Activated CD8-positive, alpha-beta T cell treated with anti-CD3 and anti-CD28 coated beads for 36 hours (primary cell): ENCODE measurements around the gene NIPBL. TPM values are rescaled to one million over a fixed set of nuclear protein-coding genes. Genes with fewer than 3 reads are reported as not detected.
"Not testable (repeated sequence)": the region's sequence is repeated elsewhere in the genome, so short reads cannot be mapped to it uniquely, and the experiment has no call there.

Source experiments
- ATAC-seq: fragments of 200-7000 bp; cut with Tn5 transposase; one replicate; pipeline ENCODE4 v1.10.0; 2021; ENCODE audit warnings: mild to moderate bottlenecking, moderate library complexity
- CTCF ChIA-PET: fragments of 350-600 bp; sonication (Branson Sonifier 250); formaldehyde crosslinking; loops from one replicate; lab custom pipeline; 2021; ENCODE audit warnings: antibody characterized with exemption; lab: Charles Lee
- POLR2A ChIA-PET: fragments of 350-600 bp; sonication (Branson Sonifier 250); formaldehyde crosslinking; loops from one replicate; lab custom pipeline; 2021; ENCODE audit warnings: antibody characterized with exemption; lab: Charles Lee
- DNase-seq: peaks from one replicate; pipeline ENCODE4 v3.0.0-alpha.2; 2020
- H3K27ac Mint-ChIP-seq: one replicate; pipeline ENCODE4 v1.8.0; 2021; ENCODE audit warnings: mild to moderate bottlenecking, mixed read lengths
- H3K27me3 Mint-ChIP-seq: one replicate; pipeline ENCODE4 v1.8.0; 2021; ENCODE audit warnings: mixed read lengths
- H3K36me3 Mint-ChIP-seq: one replicate; pipeline ENCODE4 v1.8.0; 2021; ENCODE audit warnings: low read depth, mixed read lengths
- H3K4me1 Mint-ChIP-seq: one replicate; pipeline ENCODE4 v1.8.0; 2021; ENCODE audit warnings: low read depth, mixed read lengths
- H3K4me3 Mint-ChIP-seq: one replicate; pipeline ENCODE4 v1.8.0; 2021; ENCODE audit warnings: mild to moderate bottlenecking, moderate library complexity, mixed read lengths
- H3K9me3 Mint-ChIP-seq: one replicate; pipeline ENCODE4 v1.8.0; 2021; ENCODE audit warnings: mixed read lengths
- intact Hi-C: fragments of 100-400 bp; cut with micrococcal nuclease; formaldehyde crosslinking; loops from one replicate; pipeline ENCODE4 v1.10.0; 2022
- total RNA-seq, 2 experiments: library from RNA; stranded (reverse); gene quantifications; one replicate each; pipeline ENCODE4 v1.2.3, GENCODE V29; 2021
- TF ChIP-seq, protein P1 (sequence below): fragments of 200-600 bp; IDR thresholded peaks from one replicate; pipeline ENCODE4 v1.8.0; 2022; ENCODE audit warnings: antibody characterized with exemption, mild to moderate bottlenecking

Gene NIPBL
- total RNA-seq, 2 experiments from 2014 or later: 39.6 to 40.2 TPM

DNA sequence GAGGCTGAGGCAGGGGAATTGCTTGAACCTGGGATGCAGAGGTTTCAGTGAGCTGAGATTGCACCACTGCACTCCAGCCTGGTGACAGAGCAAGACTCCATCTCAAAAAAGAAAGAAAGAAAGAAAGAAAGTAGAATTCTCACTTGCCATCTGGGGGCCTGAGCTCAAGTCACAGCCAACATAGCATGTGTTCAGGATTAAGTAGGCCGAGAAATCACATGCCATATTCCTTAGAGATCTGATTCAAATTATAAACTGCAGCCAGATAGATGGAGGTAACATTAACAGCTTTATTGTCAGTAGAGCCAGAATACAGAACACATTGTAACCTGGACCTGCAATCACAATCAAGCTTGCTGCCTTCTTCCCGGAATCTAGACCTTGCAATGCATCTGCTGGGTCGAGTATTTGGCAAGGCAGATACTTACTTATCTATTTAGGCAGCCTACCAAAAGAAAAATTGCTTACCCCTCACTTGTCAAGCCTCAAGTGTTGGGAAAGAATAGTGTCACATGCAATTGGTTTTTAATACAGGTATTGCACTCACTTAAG lies 198.9 kb downstream of the NIPBL start:
- intact Hi-C loops: no loop called here
- no peak for ATAC-seq
- H3K4me1 Mint-ChIP-seq: no peaks in the 10 kb centered on the region
- ChIA-PET POLR2A (interaction anchor here (0.8 kb wide), 1 partner anchor 25 kb away, joined by 3 read pairs; no protein-coding TSS in a partner anchor), CTCF (interaction anchor here (1.8 kb wide), 1 partner anchor 336 kb away, joined by 6 read pairs; no protein-coding TSS in a partner anchor)
- no peak for DNase-seq
- TF ChIP-seq, protein P1, sequence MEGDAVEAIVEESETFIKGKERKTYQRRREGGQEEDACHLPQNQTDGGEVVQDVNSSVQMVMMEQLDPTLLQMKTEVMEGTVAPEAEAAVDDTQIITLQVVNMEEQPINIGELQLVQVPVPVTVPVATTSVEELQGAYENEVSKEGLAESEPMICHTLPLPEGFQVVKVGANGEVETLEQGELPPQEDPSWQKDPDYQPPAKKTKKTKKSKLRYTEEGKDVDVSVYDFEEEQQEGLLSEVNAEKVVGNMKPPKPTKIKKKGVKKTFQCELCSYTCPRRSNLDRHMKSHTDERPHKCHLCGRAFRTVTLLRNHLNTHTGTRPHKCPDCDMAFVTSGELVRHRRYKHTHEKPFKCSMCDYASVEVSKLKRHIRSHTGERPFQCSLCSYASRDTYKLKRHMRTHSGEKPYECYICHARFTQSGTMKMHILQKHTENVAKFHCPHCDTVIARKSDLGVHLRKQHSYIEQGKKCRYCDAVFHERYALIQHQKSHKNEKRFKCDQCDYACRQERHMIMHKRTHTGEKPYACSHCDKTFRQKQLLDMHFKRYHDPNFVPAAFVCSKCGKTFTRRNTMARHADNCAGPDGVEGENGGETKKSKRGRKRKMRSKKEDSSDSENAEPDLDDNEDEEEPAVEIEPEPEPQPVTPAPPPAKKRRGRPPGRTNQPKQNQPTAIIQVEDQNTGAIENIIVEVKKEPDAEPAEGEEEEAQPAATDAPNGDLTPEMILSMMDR: no peak
- no peaks in the 10 kb centered on the region for H3K9me3 Mint-ChIP-seq
- peaks cover 15% of the 10 kb centered on the region for H3K36me3 Mint-ChIP-seq
- no peak overlapping the region for H3K4me3 Mint-ChIP-seq
- H3K27ac Mint-ChIP-seq: no peak overlapping the region
- H3K27me3 Mint-ChIP-seq: no peaks in the 10 kb centered on the region

DNA sequence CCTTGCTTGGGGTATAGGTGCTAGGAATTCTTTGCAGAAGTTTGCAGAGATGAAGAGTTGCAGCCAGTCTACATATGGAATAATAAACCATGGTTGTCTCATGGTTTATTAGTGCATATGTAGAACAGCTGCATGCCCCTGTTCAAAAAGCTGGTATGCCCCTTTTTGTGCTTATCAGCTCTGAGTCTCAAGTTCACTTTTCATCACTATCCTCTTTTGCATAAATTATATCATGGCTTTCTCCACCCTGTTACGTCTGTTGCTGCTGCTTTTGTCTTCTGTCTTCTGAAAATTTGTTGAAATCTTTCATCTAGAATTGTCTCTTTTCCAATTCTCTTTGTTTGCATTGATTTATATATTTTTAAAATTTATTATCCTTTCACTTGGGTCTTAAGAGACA lies 200.6 kb downstream of the NIPBL start:
- H3K27me3 Mint-ChIP-seq: no peaks in the 10 kb centered on the region
- no peak overlapping the region for H3K4me3 Mint-ChIP-seq
- ATAC-seq (no peak), DNase-seq (no peak)
- TF ChIP-seq, protein P1: no peak
- no peaks in the 10 kb centered on the region for H3K9me3 Mint-ChIP-seq
- intact Hi-C loops: no loop called here
- POLR2A ChIA-PET: no interaction called here
- CTCF ChIA-PET: no interaction called here
- peaks cover 17% of the 10 kb centered on the region for H3K36me3 Mint-ChIP-seq
- no peaks in the 10 kb centered on the region for H3K4me1 Mint-ChIP-seq
- no peak overlapping the region for H3K27ac Mint-ChIP-seq

- no peak overlapping the region for H3K27ac Mint-ChIP-seq
- intact Hi-C loops: no loop called here
- DNase-seq (no peak), ATAC-seq (no peak)
- H3K36me3 Mint-ChIP-seq: peaks cover 23% of the 10 kb centered on the region
- H3K4me1 Mint-ChIP-seq: no peaks in the 10 kb centered on the region
- H3K27me3 Mint-ChIP-seq: no peaks in the 10 kb centered on the region
- CTCF ChIA-PET: interaction anchor here (1.0 kb wide), 1 partner anchor 39 kb away, joined by 3 read pairs; no protein-coding TSS in a partner anchor
- TF ChIP-seq, protein P1: no peak
- no peaks in the 10 kb centered on the region for H3K9me3 Mint-ChIP-seq
- POLR2A ChIA-PET: no interaction called here
- no peak overlapping the region for H3K4me3 Mint-ChIP-seq
Observed at GRCh38 chr5:37080697-37081096, 204.1 kb downstream of the NIPBL start.

DNA sequence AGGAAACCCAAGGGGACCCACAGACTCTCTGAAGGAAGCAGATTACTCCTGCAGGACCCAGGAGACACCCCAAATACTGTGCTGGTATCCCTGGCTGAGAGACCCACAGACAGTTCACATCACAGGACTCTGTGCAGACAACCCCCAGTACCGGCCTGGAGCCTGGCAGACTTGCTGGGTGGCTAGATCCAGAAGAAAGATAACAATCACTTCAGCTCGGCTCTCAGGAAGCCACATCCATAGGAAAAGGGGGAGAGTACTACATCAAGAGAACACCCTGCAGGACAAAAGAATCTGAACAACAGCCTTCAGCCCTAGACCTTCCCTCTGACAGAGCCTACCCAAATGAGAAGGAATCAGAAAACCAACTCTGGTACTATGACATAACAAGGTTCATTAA lies 206.4 kb downstream of the NIPBL start:
- H3K27ac Mint-ChIP-seq, H3K4me3 Mint-ChIP-seq, intact Hi-C loops, POLR2A ChIA-PET, ATAC-seq, DNase-seq, H3K4me1 Mint-ChIP-seq, H3K9me3 Mint-ChIP-seq, H3K27me3 Mint-ChIP-seq, CTCF ChIA-PET: not testable (repeated sequence)
- peaks cover 24% of the 10 kb centered on the region for H3K36me3 Mint-ChIP-seq

- H3K27ac Mint-ChIP-seq, H3K27me3 Mint-ChIP-seq, H3K9me3 Mint-ChIP-seq, H3K4me1 Mint-ChIP-seq, DNase-seq, POLR2A ChIA-PET, H3K4me3 Mint-ChIP-seq, intact Hi-C loops, H3K36me3 Mint-ChIP-seq, ATAC-seq, CTCF ChIA-PET: not testable (repeated sequence)
Observed at GRCh38 chr5:37086026-37086425, 209.5 kb downstream of the NIPBL start.

GRCh38 chr5:37086466-37087173 lies 210.1 kb downstream of the NIPBL start:
- no peak for DNase-seq
- Mint-ChIP-seq H3K27me3 (no peaks in the 10 kb centered on the region), H3K4me3 (no peak overlapping the region), H3K27ac (no peak overlapping the region), H3K9me3 (no peaks in the 10 kb centered on the region), H3K36me3 (peaks cover 7% of the 10 kb centered on the region), H3K4me1 (no peaks in the 10 kb centered on the region)
- ChIA-PET POLR2A (no interaction called here), CTCF (interaction anchor here (1.3 kb wide), 1 partner anchor 50 kb away, joined by 3 read pairs; no protein-coding TSS in a partner anchor)
- TF ChIP-seq, protein P1: no peak
- ATAC-seq: no peak
- intact Hi-C loops: no loop called here
